ENCODE data around the gene CCL28. TPM values are rescaled to one million over a fixed set of nuclear protein-coding genes. Genes with fewer than 3 reads are reported as not detected.
"Not testable (repeated sequence)": the region's sequence is repeated elsewhere in the genome, so short reads cannot be mapped to it uniquely, and the experiment has no call there.

CCL28 gene
- polyA plus RNA-seq: 5.2 TPM
- long read RNA-seq, donor 1, partial matches to known transcripts: 0 of 1 reads
- long read RNA-seq, donor 1, other reads (novel, unspliced or antisense): 0 of 1 reads
- long read RNA-seq, donor 2: 0 reads
- long read RNA-seq, donor 3: 0 reads
- long read RNA-seq, donor 4: 0 reads
- long read RNA-seq, donor 5: 0 reads
- long read RNA-seq, donor 6: 0 reads
- long read RNA-seq, donor 7: 0 reads
- long read RNA-seq, donor 8, partial matches to known transcripts: 0 of 1 reads
- long read RNA-seq, donor 8, other reads (novel, unspliced or antisense): 0 of 1 reads
- long read RNA-seq, donor 9: 0 reads
- long read RNA-seq, donor 10: 0 reads
- long read RNA-seq, donor 11, partial matches to known transcripts: 0 of 1 reads
- long read RNA-seq, donor 11, other reads (novel, unspliced or antisense): 0 of 1 reads

- no peaks in the 10 kb centered on the region for H3K36me3 ChIP-seq (ENCODE audit: control insufficient read depth, insufficient read depth, low read length)
- H3K9me3 ChIP-seq (ENCODE audit: control insufficient read depth, low read depth, low read length): no peaks in the 10 kb centered on the region
- H3K27ac ChIP-seq (ENCODE audit: low read length): no peak within 1 kb of the TSS
- H3K4me1 ChIP-seq (ENCODE audit: control insufficient read depth, insufficient read depth, low read length): peaks cover 10% of the 10 kb centered on the region
- DNase-seq: peak in 1 of 2 donors; percentile 62
- no CpG with 5 or more reads among the region's 6 CpGs for WGBS (ENCODE audit: insufficient coverage, low lambda C conversion rate)
- no peaks in the 10 kb centered on the region for H3K27me3 ChIP-seq (ENCODE audit: control insufficient read depth, insufficient read depth, low read length)
- H3K4me3 ChIP-seq (ENCODE audit: low read length): no peak within 1 kb of the TSS
Observed at GRCh38 chr5:43412156-43412555, at the start of gene CCL28. Gene CCL28, minus strand, starts transcription at chr5:43412391. Its CDS starts 75 bp downstream, at chr5:43412316.

DNA sequence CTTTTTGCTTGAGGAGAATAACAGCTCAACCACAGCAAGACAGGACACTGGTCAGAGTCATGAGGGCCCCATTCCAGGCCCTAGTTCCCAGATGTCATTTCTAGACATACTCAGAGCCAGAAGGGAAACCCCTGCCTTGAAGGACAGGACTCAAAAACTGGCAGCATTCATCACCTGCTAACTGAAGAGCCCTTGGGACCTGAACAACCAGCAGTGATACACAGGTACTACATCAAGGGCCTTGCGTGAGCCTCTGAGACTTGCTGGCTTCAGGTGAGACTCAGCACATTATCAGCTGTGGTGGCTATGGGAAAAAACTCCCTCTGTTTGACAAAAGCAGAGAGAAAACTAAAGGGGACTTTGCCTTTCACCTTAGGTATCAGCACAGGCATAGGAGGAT lies 48.9 kb upstream of the CCL28 start:
- Histone ChIP-seq H3K27me3 (ENCODE audit: control insufficient read depth, insufficient read depth, low read length) (no peaks in the 10 kb centered on the region), H3K4me1 (ENCODE audit: control insufficient read depth, insufficient read depth, low read length) (no peaks in the 10 kb centered on the region), H3K4me3 (ENCODE audit: low read length) (no peak overlapping the region), H3K36me3 (ENCODE audit: control insufficient read depth, insufficient read depth, low read length) (peaks cover 3% of the 10 kb centered on the region), H3K9me3 (ENCODE audit: control insufficient read depth, low read depth, low read length) (no peaks in the 10 kb centered on the region), H3K27ac (ENCODE audit: low read length) (no peak overlapping the region)
- WGBS (ENCODE audit: insufficient coverage, low lambda C conversion rate): no CpG with 5 or more reads among the region's 1 CpG
- no peak for DNase-seq

- Histone ChIP-seq H3K27ac (ENCODE audit: low read length) (no peak overlapping the region), H3K4me3 (ENCODE audit: low read length) (no peak overlapping the region), H3K9me3 (ENCODE audit: control insufficient read depth, low read depth, low read length) (no peaks in the 10 kb centered on the region), H3K4me1 (ENCODE audit: control insufficient read depth, insufficient read depth, low read length) (no peaks in the 10 kb centered on the region), H3K27me3 (ENCODE audit: control insufficient read depth, insufficient read depth, low read length) (no peaks in the 10 kb centered on the region), H3K36me3 (ENCODE audit: control insufficient read depth, insufficient read depth, low read length) (peaks cover 6% of the 10 kb centered on the region)
- no peak for DNase-seq
- WGBS (ENCODE audit: insufficient coverage, low lambda C conversion rate): 100% methylated on average over 2 of the region's 3 CpGs
Observed at GRCh38 chr5:43456556-43456955, 44.4 kb upstream of the CCL28 start.

DNA sequence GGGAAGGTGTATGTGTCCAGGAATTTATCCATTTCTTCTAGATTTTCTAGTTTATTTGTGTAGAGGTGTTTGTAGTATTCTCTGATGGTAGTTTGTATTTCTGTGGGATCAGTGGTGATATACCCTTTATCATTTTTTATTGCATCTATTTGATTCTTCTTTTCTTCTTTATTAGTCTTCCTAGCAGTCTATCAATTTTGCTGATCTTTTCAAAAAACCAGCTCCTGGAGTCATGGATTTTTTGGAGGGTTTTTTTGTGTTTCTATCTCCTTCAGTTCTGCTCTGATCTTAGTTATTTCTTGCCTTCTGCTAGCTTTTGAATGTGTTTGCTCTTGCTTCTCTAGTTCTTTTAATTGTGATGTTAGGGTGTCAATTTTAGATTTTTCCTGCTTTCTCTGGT lies 29.4 kb upstream of the CCL28 start:
- H3K27me3 ChIP-seq (ENCODE audit: control insufficient read depth, insufficient read depth, low read length); H3K4me1 ChIP-seq (ENCODE audit: control insufficient read depth, insufficient read depth, low read length); H3K27ac ChIP-seq (ENCODE audit: low read length); H3K36me3 ChIP-seq (ENCODE audit: control insufficient read depth, insufficient read depth, low read length); DNase-seq; H3K9me3 ChIP-seq (ENCODE audit: control insufficient read depth, low read depth, low read length); H3K4me3 ChIP-seq (ENCODE audit: low read length): not testable (repeated sequence)

- Histone ChIP-seq H3K4me3 (ENCODE audit: low read length) (no peak overlapping the region), H3K9me3 (ENCODE audit: control insufficient read depth, low read depth, low read length) (no peaks in the 10 kb centered on the region), H3K36me3 (ENCODE audit: control insufficient read depth, insufficient read depth, low read length) (no peaks in the 10 kb centered on the region), H3K4me1 (ENCODE audit: control insufficient read depth, insufficient read depth, low read length) (peaks cover 11% of the 10 kb centered on the region), H3K27me3 (ENCODE audit: control insufficient read depth, insufficient read depth, low read length) (no peaks in the 10 kb centered on the region), H3K27ac (ENCODE audit: low read length) (no peak overlapping the region)
- peak; percentile 15 to 40 for DNase-seq
- no CpG with 5 or more reads among the region's 3 CpGs for WGBS (ENCODE audit: insufficient coverage, low lambda C conversion rate)
Observed at GRCh38 chr5:43437062-43437660, 25.0 kb upstream of the CCL28 start.

GRCh38 chr5:43433382-43433781 lies 21.2 kb upstream of the CCL28 start:
- Histone ChIP-seq H3K4me1 (ENCODE audit: control insufficient read depth, insufficient read depth, low read length) (peaks cover 20% of the 10 kb centered on the region), H3K27me3 (ENCODE audit: control insufficient read depth, insufficient read depth, low read length) (no peaks in the 10 kb centered on the region), H3K9me3 (ENCODE audit: control insufficient read depth, low read depth, low read length) (no peaks in the 10 kb centered on the region), H3K36me3 (ENCODE audit: control insufficient read depth, insufficient read depth, low read length) (no peaks in the 10 kb centered on the region), H3K27ac (ENCODE audit: low read length) (peak overlapping the region; percentile 56), H3K4me3 (ENCODE audit: low read length) (no peak overlapping the region)
- WGBS (ENCODE audit: insufficient coverage, low lambda C conversion rate): 100% methylated on average over 1 of the region's 4 CpGs
- peak; percentile 43 to 63 for DNase-seq

GRCh38 chr5:43432486-43433375 lies 20.5 kb upstream of the CCL28 start:
- no CpG with 5 or more reads among the region's 3 CpGs for WGBS (ENCODE audit: insufficient coverage, low lambda C conversion rate)
- Histone ChIP-seq H3K27me3 (ENCODE audit: control insufficient read depth, insufficient read depth, low read length) (no peaks in the 10 kb centered on the region), H3K4me3 (ENCODE audit: low read length) (no peak overlapping the region), H3K4me1 (ENCODE audit: control insufficient read depth, insufficient read depth, low read length) (peaks cover 20% of the 10 kb centered on the region), H3K27ac (ENCODE audit: low read length) (peak overlapping the region; percentile 56), H3K9me3 (ENCODE audit: control insufficient read depth, low read depth, low read length) (no peaks in the 10 kb centered on the region), H3K36me3 (ENCODE audit: control insufficient read depth, insufficient read depth, low read length) (no peaks in the 10 kb centered on the region)
- peak; percentile 67 to 86 for DNase-seq

GRCh38 chr5:43429706-43430105 lies 17.5 kb upstream of the CCL28 start:
- DNase-seq: no peak
- WGBS (ENCODE audit: insufficient coverage, low lambda C conversion rate): no CpG with 5 or more reads among the region's 2 CpGs
- Histone ChIP-seq H3K36me3 (ENCODE audit: control insufficient read depth, insufficient read depth, low read length) (no peaks in the 10 kb centered on the region), H3K27ac (ENCODE audit: low read length) (no peak overlapping the region), H3K27me3 (ENCODE audit: control insufficient read depth, insufficient read depth, low read length) (no peaks in the 10 kb centered on the region), H3K4me1 (ENCODE audit: control insufficient read depth, insufficient read depth, low read length) (peaks cover 20% of the 10 kb centered on the region), H3K4me3 (ENCODE audit: low read length) (no peak overlapping the region), H3K9me3 (ENCODE audit: control insufficient read depth, low read depth, low read length) (no peaks in the 10 kb centered on the region)

DNA sequence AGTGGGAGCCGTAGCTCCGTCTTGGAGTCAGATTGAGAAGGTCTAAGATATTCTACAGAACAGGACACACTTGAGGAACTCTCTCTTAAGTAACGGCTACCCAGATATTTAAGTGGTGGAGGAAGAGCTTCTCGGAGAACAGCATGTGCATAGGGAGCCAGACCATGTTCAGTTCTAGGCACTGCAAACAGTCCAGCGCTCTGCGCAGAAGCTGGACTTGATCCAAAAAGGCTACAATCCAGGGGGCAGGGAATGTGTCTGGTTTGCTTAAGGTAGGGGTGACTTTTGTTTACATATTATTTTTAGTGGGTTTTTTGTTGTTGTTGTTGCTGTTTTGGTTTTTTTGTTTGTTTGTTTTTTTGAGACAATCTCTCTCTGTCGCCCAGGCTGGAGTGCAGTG lies 16.8 kb upstream of the CCL28 start:
- no peaks in the 10 kb centered on the region for H3K27me3 ChIP-seq (ENCODE audit: control insufficient read depth, insufficient read depth, low read length)
- no peaks in the 10 kb centered on the region for H3K9me3 ChIP-seq (ENCODE audit: control insufficient read depth, low read depth, low read length)
- DNase-seq: no peak
- no peak overlapping the region for H3K27ac ChIP-seq (ENCODE audit: low read length)
- H3K4me1 ChIP-seq (ENCODE audit: control insufficient read depth, insufficient read depth, low read length): peaks cover 20% of the 10 kb centered on the region
- no peak overlapping the region for H3K4me3 ChIP-seq (ENCODE audit: low read length)
- no peaks in the 10 kb centered on the region for H3K36me3 ChIP-seq (ENCODE audit: control insufficient read depth, insufficient read depth, low read length)
- 82% methylated on average over 2 of the region's 7 CpGs for WGBS (ENCODE audit: insufficient coverage, low lambda C conversion rate)

GRCh38 chr5:43427306-43427705 lies 15.1 kb upstream of the CCL28 start:
- H3K27ac ChIP-seq (ENCODE audit: low read length): no peak overlapping the region

More at GRCh38 chr5:43427306-43427705, 15.1 kb upstream of the CCL28 start:
- no CpG with 5 or more reads among the region's 4 CpGs for WGBS (ENCODE audit: insufficient coverage, low lambda C conversion rate)
- Histone ChIP-seq H3K4me1 (ENCODE audit: control insufficient read depth, insufficient read depth, low read length) (peaks cover 14% of the 10 kb centered on the region), H3K36me3 (ENCODE audit: control insufficient read depth, insufficient read depth, low read length) (no peaks in the 10 kb centered on the region), H3K9me3 (ENCODE audit: control insufficient read depth, low read depth, low read length) (no peaks in the 10 kb centered on the region), H3K27me3 (ENCODE audit: control insufficient read depth, insufficient read depth, low read length) (no peaks in the 10 kb centered on the region), H3K4me3 (ENCODE audit: low read length) (no peak overlapping the region)
- no peak for DNase-seq
